Panc1 (cell line): ENCODE measurements around the gene CILP2. TPM values are rescaled to one million over a fixed set of nuclear protein-coding genes. Genes with fewer than 3 reads are reported as not detected.

Experiments used
- ATAC-seq: fragments of 200-7000 bp; cut with Tn5 transposase; 2 replicates; pipeline ENCODE4 v1.9.1; 2020; ENCODE audit warnings: mild to moderate bottlenecking, moderate library complexity
- BruUV-seq: library from RNA; stranded (reverse); fragments of 400-500 nt; replicated peaks from 2 replicates; lab custom pipeline; 2021; lab: Mats Ljungman, UMichigan
- CTCF ChIA-PET: fragments of 300-600 bp; sonication (Branson Sonifier 250); formaldehyde crosslinking; loops from one replicate; lab custom pipeline; 2022; ENCODE audit warnings: antibody characterized with exemption; lab: Charles Lee
- POLR2A ChIA-PET: fragments of 300-600 bp; sonication (Branson Sonifier 250); formaldehyde crosslinking; loops from one replicate; lab custom pipeline; 2022; ENCODE audit warnings: antibody characterized with exemption; lab: Charles Lee
- DNase-seq: peaks from one replicate; pipeline ENCODE4 v3.0.0-alpha.2; 2010; ENCODE audit warnings: low read depth, low spot score
- H3K27ac ChIP-seq: 2 replicates; pipeline ENCODE4 v1.5.1; 2011; ENCODE audit warnings: mild to moderate bottlenecking, low read length, inconsistent platforms
- H3K27me3 ChIP-seq: fragments of 200-500 bp; sonication (Bioruptor generic); 2 replicates; pipeline ENCODE4 v1.6.0; 2014; ENCODE audit warnings: low read length, inconsistent platforms; ENCODE audit not compliant: control insufficient read depth, insufficient read depth
- H3K36me3 ChIP-seq: fragments of 200-500 bp; sonication (Bioruptor generic); 2 replicates; pipeline ENCODE4 v1.5.1; 2014; ENCODE audit warnings: inconsistent platforms, mild to moderate bottlenecking, low read length, moderate library complexity; ENCODE audit not compliant: control insufficient read depth, insufficient read depth
- H3K4me1 ChIP-seq: 2 replicates; pipeline ENCODE4 v1.5.1; 2011; ENCODE audit warnings: inconsistent platforms, mild to moderate bottlenecking, low read length, moderate library complexity; ENCODE audit not compliant: control insufficient read depth, insufficient read depth
- H3K4me3 ChIP-seq, 2 experiments: 2 replicates each; pipeline ENCODE4 v1.5.1; 2011 to 2012; ENCODE audit warnings: low read depth in 2 of 2, low read length in 2 of 2, mild to moderate bottlenecking in 2 of 2, inconsistent platforms in 1 of 2, moderate library complexity in 1 of 2
- H3K9me3 ChIP-seq: fragments of 200-500 bp; sonication (Bioruptor generic); 2 replicates; pipeline ENCODE4 v1.5.1; 2014; ENCODE audit warnings: low read depth, mild to moderate bottlenecking, inconsistent platforms, low read length, moderate library complexity; ENCODE audit not compliant: control insufficient read depth, insufficient read depth
- CTCF ChIP-seq: fragments of 450-650 bp; IDR thresholded peaks from 2 replicates; pipeline ENCODE4 v1.5.1; 2017; ENCODE audit warnings: mild to moderate bottlenecking
- POLR2AphosphoS5 ChIP-seq: IDR thresholded peaks from 2 replicates; pipeline ENCODE4 v1.6.1; 2012; ENCODE audit warnings: mild to moderate bottlenecking, low read depth, low read length, moderate library complexity
- REST ChIP-seq, 2 experiments: IDR thresholded peaks; 2 replicates each; pipeline ENCODE4 v1.6.1; 2011 to 2012; ENCODE audit warnings: low read depth in 2 of 2, control low read depth in 1 of 2, low read length in 1 of 2, mild to moderate bottlenecking in 1 of 2, moderate library complexity in 1 of 2; ENCODE audit not compliant: insufficient read depth in 1 of 2
- SIN3A ChIP-seq: IDR thresholded peaks from 2 replicates; pipeline ENCODE4 v1.6.1; 2012; ENCODE audit warnings: low read depth, mild to moderate bottlenecking, low read length, moderate library complexity, borderline replicate concordance; ENCODE audit not compliant: insufficient read depth
- TCF7L2 ChIP-seq: IDR thresholded peaks from 2 replicates; pipeline ENCODE4 v1.6.1; 2011; ENCODE audit warnings: mild to moderate bottlenecking, low read depth, low read length, inconsistent platforms
- in situ Hi-C: cut with HindIII; loops from 2 replicates; pipeline ENCODE4 v1.10.0; 2016; ENCODE audit warnings: low sequenced_read_pairs, low pct_unique_long_range_greater_than_20kb
- intact Hi-C: fragments of 100-400 bp; cut with micrococcal nuclease; formaldehyde crosslinking; loops from one replicate; pipeline ENCODE4 v1.10.0; 2022; ENCODE audit not compliant: unreplicated experiment
- total RNA-seq: library from RNA; stranded (reverse); gene quantifications from one replicate; pipeline ENCODE4 v1.2.1, GENCODE V29; 2021; ENCODE audit not compliant: unreplicated experiment

The CILP2 gene
- total RNA-seq, 1 experiment from 2014 or later, result 0.46 TPM

GRCh38 chr19:19570571-19570970 lies 32.5 kb downstream of the CILP2 start:
- ATAC-seq (no peak), DNase-seq (no peak)
- Histone ChIP-seq H3K27me3 (no peaks in the 10 kb centered on the region), H3K4me1 (no peaks in the 10 kb centered on the region), H3K9me3 (no peaks in the 10 kb centered on the region), H3K36me3 (no peaks in the 10 kb centered on the region), H3K27ac (no peak overlapping the region), H3K4me3 (no peak overlapping the region)
- ChIA-PET CTCF (no interaction called here), POLR2A (interaction anchor here (0.6 kb wide), 1 partner anchor 16 kb away, joined by 3 read pairs; no protein-coding TSS in a partner anchor)
- in situ Hi-C loops (no loop called here), intact Hi-C loops (no loop called here)
- no peak for TF ChIP-seq SIN3A
- no peak for TF ChIP-seq TCF7L2
- no peak for TF ChIP-seq REST (IDR thresholded peaks at IDR 0.05; ENCODE audit: insufficient read depth in 1 of 2, low read depth in 2 of 2, low read length in 1 of 2)
- no peak for TF ChIP-seq CTCF
- no peak for TF ChIP-seq POLR2AphosphoS5
- BruUV-seq, result TSS peak; percentile 37

- ChIA-PET POLR2A (interaction anchor here (0.6 kb wide), 1 partner anchor 16 kb away, joined by 3 read pairs; no protein-coding TSS in a partner anchor), CTCF (no interaction called here)
- in situ Hi-C loops, result no loop called here
- no TSS peak for BruUV-seq
- Histone ChIP-seq H3K9me3 (no peaks in the 10 kb centered on the region), H3K4me3 (no peak overlapping the region), H3K27ac (no peak overlapping the region), H3K4me1 (no peaks in the 10 kb centered on the region), H3K27me3 (no peaks in the 10 kb centered on the region), H3K36me3 (no peaks in the 10 kb centered on the region)
- TF ChIP-seq POLR2AphosphoS5 (no peak), TCF7L2 (no peak), SIN3A (no peak), CTCF (no peak), REST (IDR thresholded peaks at IDR 0.05; ENCODE audit: insufficient read depth in 1 of 2, low read depth in 2 of 2, low read length in 1 of 2) (no peak)
- ATAC-seq (no peak), DNase-seq (no peak)
- intact Hi-C loops, result no loop called here
Measured at GRCh38 chr19:19571071-19571786, 33.2 kb downstream of the CILP2 start.
